Central memory CD4-positive, alpha-beta T cell (primary cell): ENCODE measurements around the gene PSMB11.
"Not testable (repeated sequence)": the region's sequence is repeated elsewhere in the genome, so short reads cannot be mapped to it uniquely, and the experiment has no call there.

ENCODE experiments used
- DNase-seq: peaks from one replicate; pipeline ENCODE4 v3.0.0; 2022
- total RNA-seq, 3 experiments: gene quantifications; one replicate each; lab custom pipeline; 2026; lab: John Stamatoyannopoulos, UW

PSMB11 gene
- total RNA-seq, result 0 reads per million in 3 experiments

GRCh38 chr14:23042162-23042965 is at the start of gene PSMB11:
PSMB11 (plus strand) TSS chr14:23042212; CDS start chr14:23042226, 14 bp downstream.
- no peak for DNase-seq

GRCh38 chr14:22993517-22993916 is 48.5 kb upstream of the PSMB11 start:
- no peak for DNase-seq

GRCh38 chr14:22994762-22995275 is 47.2 kb upstream of the PSMB11 start:
- no peak for DNase-seq

GRCh38 chr14:22995889-22996625 is 46.0 kb upstream of the PSMB11 start:
- no peak for DNase-seq

- DNase-seq, result no peak
Measured at GRCh38 chr14:22996768-22997654, 45.0 kb upstream of the PSMB11 start.

GRCh38 chr14:22997676-22998323 is 44.2 kb upstream of the PSMB11 start:
- DNase-seq, result no peak

- no peak for DNase-seq
Measured at GRCh38 chr14:22998329-22999012, 43.5 kb upstream of the PSMB11 start.

GRCh38 chr14:23000860-23001259 is 41.2 kb upstream of the PSMB11 start:
- no peak for DNase-seq

- DNase-seq, result no peak
Measured at GRCh38 chr14:23002592-23002991, 39.4 kb upstream of the PSMB11 start.

- DNase-seq, result not testable (repeated sequence)
Measured at GRCh38 chr14:23004274-23004673, 37.7 kb upstream of the PSMB11 start.

- DNase-seq, result no peak
Measured at GRCh38 chr14:23005451-23006187, 36.4 kb upstream of the PSMB11 start.

- no peak for DNase-seq
Measured at GRCh38 chr14:23006188-23006534, 35.9 kb upstream of the PSMB11 start.

GRCh38 chr14:23006544-23007419 is 35.2 kb upstream of the PSMB11 start:
- DNase-seq, result peak; percentile 99

GRCh38 chr14:23008831-23009230 is 33.2 kb upstream of the PSMB11 start:
- DNase-seq, result no peak

- no peak for DNase-seq
Measured at GRCh38 chr14:23009483-23009938, 32.5 kb upstream of the PSMB11 start.

GRCh38 chr14:23009939-23010726 is 31.9 kb upstream of the PSMB11 start, which contains the start of gene C14orf93:
C14orf93 (minus strand) TSS chr14:23010143; CDS start chr14:22999023, 11,120 bp downstream.
- peak; percentile 67 for DNase-seq

- DNase-seq, result no peak
Measured at GRCh38 chr14:23013054-23013748, 28.8 kb upstream of the PSMB11 start.

- not testable (repeated sequence) for DNase-seq
Measured at GRCh38 chr14:23013749-23014054, 28.3 kb upstream of the PSMB11 start.
